ENCODE results near the gene MEIS1. TPM values are rescaled to one million over a fixed set of nuclear protein-coding genes. Genes with fewer than 3 reads are reported as not detected.

MEIS1 gene
- total and polyA plus RNA-seq, 2 experiments from 2014 or later: 115 to 121 TPM

DNA sequence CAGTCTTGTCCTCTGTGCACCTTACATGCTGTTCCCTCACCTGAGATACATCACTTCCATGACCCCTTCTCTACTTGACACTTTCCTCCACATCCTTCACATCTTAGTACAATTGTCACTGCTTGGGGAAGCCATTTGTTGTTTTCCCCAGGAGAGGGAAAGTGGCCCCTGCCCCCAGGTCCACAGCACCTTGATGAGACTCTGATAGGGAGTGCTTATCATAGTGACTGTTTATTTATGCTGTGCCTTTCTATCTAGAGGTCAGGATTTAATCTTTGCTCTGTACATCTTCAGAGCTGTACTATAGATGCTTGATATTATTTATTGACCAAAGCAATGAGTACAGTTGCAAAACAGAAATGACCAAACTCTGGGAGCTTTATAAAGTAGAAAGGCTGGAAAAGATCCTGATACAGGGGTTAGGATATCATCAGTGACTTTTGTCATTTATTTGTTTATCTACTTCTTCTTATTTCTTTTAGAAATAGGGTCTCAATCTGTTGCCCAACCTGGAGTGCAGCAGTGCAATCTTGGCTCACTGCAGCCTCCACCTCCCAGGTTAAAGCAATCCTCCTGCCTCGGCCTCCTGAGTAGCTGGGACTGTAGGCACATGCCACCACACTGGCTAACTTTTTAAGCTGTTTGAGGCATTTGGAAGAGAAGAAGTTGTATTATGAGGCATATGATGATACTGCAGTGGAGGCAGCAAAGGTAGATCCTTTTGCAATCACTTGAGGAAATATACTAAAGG lies 94.2 kb downstream of the MEIS1 start:
- TF ChIP-seq, protein P1, sequence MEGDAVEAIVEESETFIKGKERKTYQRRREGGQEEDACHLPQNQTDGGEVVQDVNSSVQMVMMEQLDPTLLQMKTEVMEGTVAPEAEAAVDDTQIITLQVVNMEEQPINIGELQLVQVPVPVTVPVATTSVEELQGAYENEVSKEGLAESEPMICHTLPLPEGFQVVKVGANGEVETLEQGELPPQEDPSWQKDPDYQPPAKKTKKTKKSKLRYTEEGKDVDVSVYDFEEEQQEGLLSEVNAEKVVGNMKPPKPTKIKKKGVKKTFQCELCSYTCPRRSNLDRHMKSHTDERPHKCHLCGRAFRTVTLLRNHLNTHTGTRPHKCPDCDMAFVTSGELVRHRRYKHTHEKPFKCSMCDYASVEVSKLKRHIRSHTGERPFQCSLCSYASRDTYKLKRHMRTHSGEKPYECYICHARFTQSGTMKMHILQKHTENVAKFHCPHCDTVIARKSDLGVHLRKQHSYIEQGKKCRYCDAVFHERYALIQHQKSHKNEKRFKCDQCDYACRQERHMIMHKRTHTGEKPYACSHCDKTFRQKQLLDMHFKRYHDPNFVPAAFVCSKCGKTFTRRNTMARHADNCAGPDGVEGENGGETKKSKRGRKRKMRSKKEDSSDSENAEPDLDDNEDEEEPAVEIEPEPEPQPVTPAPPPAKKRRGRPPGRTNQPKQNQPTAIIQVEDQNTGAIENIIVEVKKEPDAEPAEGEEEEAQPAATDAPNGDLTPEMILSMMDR (IDR thresholded peaks at IDR 0.05; ENCODE audit: low read depth, low read length): no peak
- Histone ChIP-seq H3K36me3 (peaks cover 3% of the 10 kb centered on the region), H3K9me3 (ENCODE audit: low read depth) (no peaks in the 10 kb centered on the region), H3K4me3 (no peak overlapping the region), H3K27ac (peak overlapping the region; percentile 44), H3K4me1 (ENCODE audit: low read depth) (peaks cover 43% of the 10 kb centered on the region), H3K27me3 (no peaks in the 10 kb centered on the region)
- no peak for DNase-seq (ENCODE audit: low read depth in 1 of 2, low spot score in 1 of 2)

DNA sequence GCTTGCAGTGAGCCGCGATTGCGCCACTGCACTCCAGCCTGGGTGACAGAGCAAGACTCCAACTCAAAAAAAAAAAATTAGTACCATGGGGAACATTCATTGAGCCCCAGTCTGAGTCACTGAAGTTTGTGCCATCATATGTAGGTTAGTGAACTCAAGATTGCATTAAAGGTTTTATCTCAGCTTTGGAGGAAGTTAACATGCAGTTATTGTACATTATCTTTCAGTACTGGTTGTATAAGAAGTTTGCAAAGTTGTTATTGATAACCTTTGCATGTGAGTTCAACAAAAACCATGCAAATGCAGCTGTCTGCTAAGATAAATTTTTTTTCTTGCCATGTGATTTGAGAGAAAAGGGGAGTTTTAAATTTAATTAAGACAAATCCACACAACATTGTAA lies 95.7 kb downstream of the MEIS1 start:
- peak overlapping the region; percentile 79 for H3K27ac ChIP-seq
- H3K9me3 ChIP-seq (ENCODE audit: low read depth): no peaks in the 10 kb centered on the region
- H3K4me3 ChIP-seq: no peak overlapping the region
- H3K27me3 ChIP-seq: no peaks in the 10 kb centered on the region
- TF ChIP-seq, protein P1 (IDR thresholded peaks at IDR 0.05; ENCODE audit: low read depth, low read length): no peak
- H3K4me1 ChIP-seq (ENCODE audit: low read depth): peaks cover 42% of the 10 kb centered on the region
- no peak for DNase-seq (ENCODE audit: low read depth in 1 of 2, low spot score in 1 of 2)
- peaks cover 3% of the 10 kb centered on the region for H3K36me3 ChIP-seq

DNA sequence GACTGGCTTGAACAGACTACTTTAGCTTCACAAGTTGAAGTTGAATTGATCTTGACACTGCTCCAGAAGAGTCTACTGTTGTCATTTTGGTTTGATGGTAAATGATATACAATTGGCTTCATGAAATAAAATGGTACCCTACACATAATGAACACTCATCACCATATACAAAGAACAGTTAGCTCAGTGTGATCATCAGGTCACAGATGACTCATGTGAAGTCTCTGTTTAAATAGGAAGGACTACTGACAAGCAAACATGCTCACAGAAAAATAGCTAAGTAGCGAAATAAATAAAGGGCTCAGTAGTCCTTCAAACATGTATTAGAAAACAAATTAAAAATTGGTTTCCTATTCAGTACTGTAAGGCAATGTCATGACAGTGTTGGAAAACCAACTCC lies 96.2 kb downstream of the MEIS1 start:
- Histone ChIP-seq H3K4me1 (ENCODE audit: low read depth) (peaks cover 42% of the 10 kb centered on the region), H3K27ac (peak overlapping the region; percentile 79), H3K4me3 (no peak overlapping the region), H3K36me3 (peaks cover 3% of the 10 kb centered on the region), H3K27me3 (no peaks in the 10 kb centered on the region), H3K9me3 (ENCODE audit: low read depth) (no peaks in the 10 kb centered on the region)
- TF ChIP-seq, protein P1 (IDR thresholded peaks at IDR 0.05; ENCODE audit: low read depth, low read length): no peak
- no peak for DNase-seq (ENCODE audit: low read depth in 1 of 2, low spot score in 1 of 2)

DNA sequence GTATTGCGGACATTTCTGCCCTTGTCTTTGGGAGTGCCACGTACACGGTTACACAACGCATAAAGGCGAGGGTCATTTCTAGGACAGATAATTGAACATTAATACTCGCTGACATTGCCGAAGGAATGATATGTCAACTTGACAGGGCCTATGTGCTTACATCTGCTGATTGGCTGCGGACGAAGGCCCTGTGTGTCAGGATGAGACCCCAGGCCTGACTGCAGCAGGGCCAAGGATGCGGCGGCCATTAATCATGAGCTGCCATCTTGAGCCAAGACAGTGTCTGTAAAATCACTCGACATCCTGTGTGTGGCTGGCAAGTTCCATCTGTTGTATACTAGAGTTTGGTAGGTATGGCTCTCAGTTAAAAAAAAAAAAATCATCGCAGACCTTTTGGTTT lies 96.6 kb downstream of the MEIS1 start:
- peaks cover 42% of the 10 kb centered on the region for H3K4me1 ChIP-seq (ENCODE audit: low read depth)

DNA sequence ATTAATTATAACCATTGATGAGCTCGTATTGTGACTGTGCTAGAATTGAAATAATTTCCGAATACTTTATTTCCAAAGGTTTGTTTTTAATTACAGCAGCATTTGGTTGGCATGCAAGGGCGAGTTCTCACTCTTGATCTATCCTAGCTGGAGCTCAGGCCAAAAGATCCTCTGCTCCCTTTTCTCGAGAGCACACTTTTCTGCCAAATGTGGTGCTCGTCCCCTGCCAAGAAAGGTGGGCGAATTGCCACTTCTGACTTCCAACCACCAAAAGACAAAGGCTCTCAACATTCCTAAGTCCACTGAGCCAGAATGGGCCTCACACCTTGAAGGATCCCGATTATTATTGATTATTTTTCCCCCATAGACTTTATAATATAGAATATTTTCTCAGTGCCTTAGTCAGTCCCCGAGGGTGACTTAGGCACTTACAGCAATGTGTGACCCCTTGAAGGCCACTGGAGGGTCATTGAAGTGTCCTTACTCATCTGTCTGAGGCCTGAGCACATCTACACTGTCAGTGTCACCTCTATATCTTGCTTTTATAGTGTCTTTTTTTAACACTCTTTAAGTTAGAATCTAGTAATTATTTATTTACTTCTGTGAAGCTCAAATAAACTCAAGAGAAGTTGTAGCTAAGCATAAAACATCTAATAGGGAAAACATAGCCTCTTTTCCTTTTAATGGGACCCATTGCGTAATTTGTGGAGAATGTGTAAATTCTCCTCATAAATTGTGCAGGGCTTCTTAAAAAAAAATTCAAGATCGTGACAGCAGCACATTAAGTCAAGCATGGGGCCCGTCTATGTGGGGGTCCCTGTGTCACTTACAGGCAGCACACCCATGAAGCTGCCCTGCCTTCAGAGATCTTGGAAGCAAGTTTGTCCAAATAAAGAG lies 98.3 kb downstream of the MEIS1 start:
- TF ChIP-seq, protein P1 (IDR thresholded peaks at IDR 0.05; ENCODE audit: low read depth, low read length): no peak
- peak overlapping the region; percentile 79 for H3K27ac ChIP-seq
- H3K9me3 ChIP-seq (ENCODE audit: low read depth): no peaks in the 10 kb centered on the region
- no peaks in the 10 kb centered on the region for H3K36me3 ChIP-seq
- no peak overlapping the region for H3K4me3 ChIP-seq
- peaks cover 46% of the 10 kb centered on the region for H3K4me1 ChIP-seq (ENCODE audit: low read depth)
- DNase-seq (ENCODE audit: low read depth in 1 of 2, low spot score in 1 of 2): peak in 1 of 2 donors; percentile 45
- no peaks in the 10 kb centered on the region for H3K27me3 ChIP-seq

More for the DNA sequence above, 96.6 kb downstream of the MEIS1 start:
- no peak overlapping the region for H3K4me3 ChIP-seq
- H3K9me3 ChIP-seq (ENCODE audit: low read depth): no peaks in the 10 kb centered on the region
- no peaks in the 10 kb centered on the region for H3K27me3 ChIP-seq
- H3K27ac ChIP-seq: peak overlapping the region; percentile 79
- peaks cover 3% of the 10 kb centered on the region for H3K36me3 ChIP-seq
- DNase-seq (ENCODE audit: low read depth in 1 of 2, low spot score in 1 of 2): no peak
- TF ChIP-seq, protein P1 (IDR thresholded peaks at IDR 0.05; ENCODE audit: low read depth, low read length): no peak
